Bronchial epithelial cell (primary cell): ENCODE data around the gene ART5. TPM values are rescaled to one million over a fixed set of nuclear protein-coding genes. Genes with fewer than 3 reads are reported as not detected.
A peak's percentile ranks its signal among the peaks of the same experiment; 100 is the strongest.

Source experiments
- DNase-seq: peaks from one replicate; pipeline ENCODE4 v3.0.0-alpha.2; 2010; ENCODE audit warnings: low read depth
- FAIRE-seq: peaks from 2 replicates; lab custom pipeline; 2011; peaks lifted over from hg19 to GRCh38; lab: Jason Lieb, UNC
- H3K27me3 ChIP-seq: 2 replicates; pipeline ENCODE4 v1.5.1; 2011; ENCODE audit warnings: low read length; ENCODE audit not compliant: control insufficient read depth, insufficient read depth
- H3K36me3 ChIP-seq: 2 replicates; pipeline ENCODE4 v1.5.1; 2011; ENCODE audit warnings: low read length; ENCODE audit not compliant: control insufficient read depth, insufficient read depth
- H3K4me3 ChIP-seq: 2 replicates; pipeline ENCODE4 v1.5.1; 2011; ENCODE audit warnings: mild to moderate bottlenecking, low read depth, low read length, control low read depth
- total RNA-seq: library from RNA; depleted of rRNA; stranded (reverse); fragments of >200 nt; gene quantifications from 2 replicates; pipeline ENCODE4 v1.2.1, GENCODE V29; 2014
- TF ChIP-seq, protein P1 (sequence below): IDR thresholded peaks from 2 replicates; pipeline ENCODE4 v1.5.1; 2011; ENCODE audit warnings: mild to moderate bottlenecking, moderate library complexity, low read length, control low read depth, inconsistent platforms; ENCODE audit not compliant: insufficient read depth, severe bottlenecking

Gene ART5
- total RNA-seq, 1 donor from 2014 or later = not detected

DNA sequence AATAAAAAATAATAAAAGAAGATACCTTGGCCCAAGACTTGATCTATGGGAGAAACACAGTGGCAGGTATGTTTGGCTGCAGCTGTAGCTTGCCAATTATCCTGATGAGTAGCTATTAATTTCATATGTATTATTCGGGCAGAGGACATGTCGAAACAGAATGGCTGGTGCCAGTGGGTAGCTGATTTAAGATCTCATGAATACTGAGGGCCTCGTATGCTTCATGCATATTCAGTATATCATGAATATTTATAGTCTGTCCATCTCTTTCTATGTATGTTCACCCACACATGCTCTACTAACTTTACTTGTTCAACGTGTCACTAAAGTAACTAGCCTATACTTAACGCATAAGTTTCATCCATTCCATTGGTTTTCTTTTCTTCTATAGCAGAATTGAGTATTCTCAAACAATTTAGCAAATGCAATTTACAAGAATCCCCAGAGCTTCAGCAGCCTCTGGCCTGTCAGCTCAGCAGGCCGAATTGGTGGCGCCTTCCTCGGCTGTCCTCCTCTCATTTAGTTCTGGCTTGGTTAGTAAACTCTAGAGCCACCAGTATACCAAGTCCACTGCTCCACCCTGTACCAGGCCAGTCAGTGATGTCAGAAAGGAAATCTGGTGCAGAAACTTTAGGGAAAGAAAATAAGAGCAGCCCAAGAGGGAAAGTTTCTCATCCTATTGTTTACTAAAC, 17.9 kb downstream of the ART5 start:
- FAIRE-seq = no peak
- TF ChIP-seq, protein P1, sequence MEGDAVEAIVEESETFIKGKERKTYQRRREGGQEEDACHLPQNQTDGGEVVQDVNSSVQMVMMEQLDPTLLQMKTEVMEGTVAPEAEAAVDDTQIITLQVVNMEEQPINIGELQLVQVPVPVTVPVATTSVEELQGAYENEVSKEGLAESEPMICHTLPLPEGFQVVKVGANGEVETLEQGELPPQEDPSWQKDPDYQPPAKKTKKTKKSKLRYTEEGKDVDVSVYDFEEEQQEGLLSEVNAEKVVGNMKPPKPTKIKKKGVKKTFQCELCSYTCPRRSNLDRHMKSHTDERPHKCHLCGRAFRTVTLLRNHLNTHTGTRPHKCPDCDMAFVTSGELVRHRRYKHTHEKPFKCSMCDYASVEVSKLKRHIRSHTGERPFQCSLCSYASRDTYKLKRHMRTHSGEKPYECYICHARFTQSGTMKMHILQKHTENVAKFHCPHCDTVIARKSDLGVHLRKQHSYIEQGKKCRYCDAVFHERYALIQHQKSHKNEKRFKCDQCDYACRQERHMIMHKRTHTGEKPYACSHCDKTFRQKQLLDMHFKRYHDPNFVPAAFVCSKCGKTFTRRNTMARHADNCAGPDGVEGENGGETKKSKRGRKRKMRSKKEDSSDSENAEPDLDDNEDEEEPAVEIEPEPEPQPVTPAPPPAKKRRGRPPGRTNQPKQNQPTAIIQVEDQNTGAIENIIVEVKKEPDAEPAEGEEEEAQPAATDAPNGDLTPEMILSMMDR = no peak
- no peak for DNase-seq
- peaks cover 2% of the 10 kb centered on the region for H3K27me3 ChIP-seq
- H3K4me3 ChIP-seq = no peak overlapping the region
- no peaks in the 10 kb centered on the region for H3K36me3 ChIP-seq

DNA sequence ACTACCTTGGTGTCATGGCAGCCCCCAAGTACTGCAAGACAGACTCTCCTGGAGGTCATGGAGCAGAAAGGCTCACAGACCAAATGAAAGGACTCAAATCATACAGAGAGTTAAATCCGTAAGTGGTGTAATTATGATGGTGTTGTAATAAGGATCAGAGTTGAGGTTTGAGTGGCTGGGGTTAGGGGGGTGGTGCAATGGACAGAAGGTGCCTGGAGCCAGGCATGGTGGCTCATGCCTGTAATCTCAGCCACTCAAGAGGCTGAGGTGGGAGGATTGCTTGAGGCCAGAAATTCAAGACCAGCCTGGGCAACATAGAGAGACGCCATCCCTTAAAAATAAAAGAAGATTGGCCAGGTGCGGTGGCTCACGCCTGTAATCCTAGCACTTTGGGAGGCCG, 18.7 kb downstream of the ART5 start:
- Histone ChIP-seq H3K36me3 (no peaks in the 10 kb centered on the region), H3K27me3 (peaks cover 2% of the 10 kb centered on the region), H3K4me3 (no peak overlapping the region)
- DNase-seq = no peak
- no peak for FAIRE-seq
- TF ChIP-seq, protein P1 = no peak

DNA sequence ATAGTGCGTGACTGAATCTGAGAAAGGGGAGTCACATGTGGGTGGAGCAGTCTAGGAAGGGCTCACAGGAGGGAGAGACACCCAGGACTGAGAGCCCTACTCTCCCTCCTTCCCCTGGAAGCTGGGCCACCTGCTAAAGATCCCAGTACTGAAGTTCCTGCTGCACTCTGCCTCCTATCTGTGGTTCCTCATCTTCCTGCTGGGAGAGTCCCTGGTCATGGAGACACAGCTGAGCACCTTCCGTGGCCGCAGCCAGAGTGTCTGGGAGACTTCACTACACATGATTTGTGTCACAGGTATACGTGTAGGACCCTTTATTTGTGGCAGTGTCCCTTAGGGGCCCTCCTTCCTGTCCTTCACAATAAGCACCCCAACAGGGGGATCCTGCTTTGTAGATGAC, 19.3 kb downstream of the ART5 start:
- H3K27me3 ChIP-seq = peaks cover 2% of the 10 kb centered on the region
- FAIRE-seq (no peak), DNase-seq (no peak)
- no peak overlapping the region for H3K4me3 ChIP-seq
- TF ChIP-seq, protein P1 = no peak
- no peaks in the 10 kb centered on the region for H3K36me3 ChIP-seq

DNA sequence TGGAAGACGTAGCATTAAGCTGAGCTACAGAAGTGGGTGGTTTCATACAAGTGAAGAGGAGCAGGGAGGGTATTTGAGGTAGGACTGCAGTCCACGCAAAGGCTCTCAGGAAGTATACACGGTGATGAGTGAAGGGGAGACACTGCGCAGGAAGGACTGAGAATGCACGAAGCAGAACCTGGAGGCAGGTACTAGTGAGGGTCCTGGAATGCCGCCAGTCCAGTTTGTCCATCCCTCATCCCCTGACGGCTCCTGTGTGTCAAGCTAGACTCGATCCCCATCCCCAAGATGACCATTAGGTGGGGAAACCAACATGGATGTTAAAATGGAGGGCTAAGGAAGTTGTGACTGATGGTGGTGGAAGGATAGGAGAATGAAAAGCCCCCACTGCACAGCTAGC, 23.8 kb downstream of the ART5 start:
- TF ChIP-seq, protein P1 = no peak
- peaks cover 2% of the 10 kb centered on the region for H3K27me3 ChIP-seq
- no peak for DNase-seq
- FAIRE-seq = peak; percentile 32
- H3K4me3 ChIP-seq = no peak overlapping the region
- no peaks in the 10 kb centered on the region for H3K36me3 ChIP-seq

DNA sequence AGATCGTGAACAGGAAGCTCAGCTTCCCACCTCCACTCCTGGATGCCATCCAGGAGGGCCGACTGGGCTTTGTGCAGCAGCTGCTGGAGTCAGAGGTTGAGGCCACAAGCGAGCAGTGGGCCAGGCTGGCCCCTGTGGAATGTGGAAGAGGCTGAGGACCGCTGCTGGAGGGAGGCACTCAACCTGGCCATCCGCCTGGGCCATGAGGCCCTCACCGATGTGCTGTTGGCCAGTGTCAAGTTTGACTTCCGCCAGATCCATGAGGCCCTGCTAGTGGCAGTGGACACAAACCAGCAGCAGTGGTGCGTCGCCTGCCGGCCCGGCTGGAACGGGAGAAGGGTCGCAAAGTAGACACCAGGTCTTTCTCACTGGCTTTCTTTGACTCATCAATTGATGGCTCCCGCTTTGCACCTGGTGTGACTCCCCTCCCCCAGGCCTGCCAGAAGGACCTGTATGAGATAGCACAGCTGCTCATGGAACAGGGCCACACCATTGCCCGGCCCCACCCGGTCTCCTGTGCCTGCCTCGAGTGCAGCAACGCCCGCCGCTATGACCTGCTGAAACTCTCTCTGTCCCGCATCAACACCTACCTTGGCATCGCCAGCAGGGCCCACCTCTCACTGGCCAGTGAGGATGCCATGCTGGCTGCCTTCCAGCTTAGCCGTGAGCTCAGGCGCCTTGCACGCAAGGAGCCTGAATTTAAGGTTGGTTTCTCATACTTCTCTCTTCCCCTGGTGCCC, 24.9 kb downstream of the ART5 start:
- no peaks in the 10 kb centered on the region for H3K36me3 ChIP-seq
- TF ChIP-seq, protein P1 = no peak
- H3K4me3 ChIP-seq = no peak overlapping the region
- FAIRE-seq = no peak
- H3K27me3 ChIP-seq = peaks cover 2% of the 10 kb centered on the region
- DNase-seq = no peak
